Activated naive CD4-positive, alpha-beta T cell treated with anti-CD3 and anti-CD28 coated beads, Interleukin-2, amount 50 U/mL, for 16 hours (primary cell): Measurements from ENCODE around the gene LRG1.
A peak's percentile ranks its signal among the peaks of the same experiment; 100 is the strongest.
"Not testable (repeated sequence)": the region's sequence is repeated elsewhere in the genome, so short reads cannot be mapped to it uniquely, and the experiment has no call there.

ENCODE experiments used
- DNase-seq: peaks from one replicate; pipeline ENCODE4 v3.0.0-alpha.2; 2020

The LRG1 gene

DNA sequence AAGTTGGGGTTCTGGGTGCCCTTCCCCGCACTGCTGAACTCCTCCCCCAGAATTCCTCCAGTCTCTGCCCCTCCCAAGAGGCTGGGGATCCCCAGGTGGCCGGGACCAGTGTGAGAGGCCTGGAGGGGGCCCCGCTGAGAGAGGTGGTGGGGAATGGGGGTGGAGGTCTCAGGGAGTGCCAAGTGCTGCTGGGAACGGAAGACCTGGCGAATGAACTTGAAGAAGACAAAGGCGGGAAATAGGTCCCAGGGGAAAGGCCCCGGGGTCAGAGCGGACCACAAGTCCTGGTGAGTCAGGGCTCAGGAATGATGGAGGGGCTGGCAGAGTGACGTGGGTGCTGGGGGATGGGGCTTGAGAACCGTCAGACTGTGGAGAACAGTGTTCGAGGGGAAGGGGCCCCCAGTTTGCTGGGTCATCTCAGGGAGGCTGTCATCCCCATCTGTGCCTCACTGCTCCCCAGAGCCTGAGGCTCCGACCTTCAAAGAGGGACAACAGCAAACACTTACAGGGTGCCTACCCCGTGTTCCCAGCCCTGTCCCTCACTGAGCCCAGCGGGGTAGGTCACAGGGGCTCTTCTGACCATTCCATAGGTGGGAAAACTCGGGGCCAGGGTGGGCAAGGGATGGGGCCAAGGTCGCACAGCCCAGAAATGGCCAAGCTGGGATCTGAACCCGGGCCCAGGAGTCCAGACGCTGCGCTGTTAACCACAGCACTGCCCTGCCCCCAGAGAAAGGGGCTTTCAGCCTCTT is 35.6 kb upstream of the LRG1 start:
- no peak for DNase-seq

DNA sequence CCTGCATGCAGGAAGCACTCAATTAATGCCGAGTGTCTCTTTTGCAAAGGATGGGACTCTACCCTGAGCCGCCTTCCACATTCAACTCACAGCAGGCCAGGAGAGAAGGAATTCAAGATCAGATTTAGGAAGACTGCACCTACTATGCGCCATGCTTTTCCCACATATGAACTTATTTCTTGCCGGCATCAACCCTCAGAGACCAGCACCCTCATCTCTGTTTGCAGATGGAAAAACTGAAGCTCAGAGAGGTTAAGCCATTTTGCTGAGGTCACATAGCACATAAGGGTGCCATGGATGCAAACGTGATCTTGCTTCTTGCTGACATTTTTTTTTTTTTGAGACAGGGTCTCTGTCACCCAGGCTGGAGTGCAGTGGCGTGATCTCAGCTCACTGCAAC is 33.8 kb upstream of the LRG1 start:
- DNase-seq, result no peak

DNA sequence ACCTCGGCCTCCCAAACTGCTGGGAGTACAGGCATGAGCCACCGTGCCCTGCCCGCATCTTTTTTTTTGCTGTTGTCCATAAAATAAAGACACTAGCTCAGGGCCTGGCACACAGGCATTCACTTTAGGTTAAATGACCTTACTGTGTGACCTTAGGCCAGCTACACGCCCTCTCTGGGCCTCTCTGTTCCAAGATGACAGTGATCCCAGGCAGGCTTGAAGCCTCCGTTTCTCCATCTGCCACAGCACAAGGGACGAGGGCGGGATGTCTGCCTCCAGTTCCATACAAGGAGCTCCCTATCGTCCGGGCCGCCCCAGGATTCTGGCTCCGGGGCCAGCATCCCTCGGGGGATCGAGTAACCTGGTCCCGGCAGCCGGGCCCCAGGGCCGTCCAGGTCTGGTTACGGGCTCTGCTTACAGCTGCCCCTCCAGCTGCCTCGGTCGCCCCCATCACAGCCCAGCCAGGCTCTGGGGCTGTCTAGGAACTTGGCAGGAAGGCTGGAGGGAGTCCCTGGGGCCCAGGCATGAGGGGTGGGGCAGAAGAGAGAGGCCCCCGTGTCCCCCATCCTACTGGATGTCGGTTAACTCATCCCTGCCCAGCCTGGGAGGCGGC is 31.6 kb upstream of the LRG1 start:
- no peak for DNase-seq

DNA sequence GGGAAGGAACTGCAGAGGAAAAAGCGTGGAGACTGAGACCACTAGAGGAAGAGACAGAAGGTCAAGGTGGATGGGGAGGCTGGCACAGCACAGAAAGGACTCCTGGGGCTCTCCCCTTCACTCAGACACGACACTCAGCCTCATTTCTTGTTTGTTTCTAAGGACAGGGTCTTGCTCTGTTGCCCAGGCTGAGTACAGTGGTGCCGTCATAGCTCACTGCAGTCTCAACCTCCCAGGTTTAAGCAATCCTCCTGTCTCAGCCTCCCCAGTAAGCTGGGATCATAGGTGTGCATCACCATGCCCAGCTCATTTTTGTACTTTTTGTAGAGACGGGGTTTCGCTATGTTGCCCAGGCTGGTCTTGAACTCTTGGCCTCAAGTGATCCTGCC is 31.1 kb upstream of the LRG1 start:
- DNase-seq, result no peak

DNA sequence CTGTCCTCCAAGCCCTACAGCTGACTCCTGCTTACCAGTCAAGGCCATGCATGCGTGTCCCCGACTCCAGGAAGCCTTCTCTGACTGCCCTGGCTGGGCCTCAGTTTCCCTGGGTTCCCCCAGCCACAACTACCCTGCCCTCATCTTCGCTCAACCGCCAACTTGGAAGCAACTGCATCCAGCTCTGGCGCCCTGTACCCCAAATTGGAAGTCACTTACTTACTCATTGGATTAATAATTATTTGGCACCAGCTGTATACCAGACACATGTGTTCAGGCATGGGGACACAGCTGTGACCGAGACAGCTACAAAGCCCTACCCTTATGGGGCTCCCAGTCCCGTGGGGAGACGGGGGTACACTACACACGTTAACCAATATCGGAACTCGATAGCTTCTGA is 30.6 kb upstream of the LRG1 start:
- DNase-seq, result no peak

DNA sequence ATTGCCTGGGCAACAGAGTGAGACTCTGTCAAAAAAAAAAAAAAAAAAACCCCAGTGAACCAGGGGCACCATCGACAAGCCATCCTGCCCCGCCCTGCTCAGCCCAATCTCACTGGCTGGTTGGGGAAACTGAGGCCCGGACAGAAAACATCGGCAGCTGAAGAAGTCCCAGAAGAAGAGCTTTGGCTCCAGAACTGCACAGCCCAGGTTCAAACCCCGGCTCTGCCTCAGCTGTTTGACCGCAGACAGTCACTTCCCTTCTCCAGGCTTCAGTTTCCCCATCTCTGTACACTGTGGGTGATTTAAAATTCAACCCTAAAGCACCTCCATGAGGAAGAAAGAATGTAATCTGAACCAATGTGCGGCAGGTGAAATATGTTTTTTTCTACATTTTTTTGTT is 29.1 kb upstream of the LRG1 start:
- no peak for DNase-seq

DNA sequence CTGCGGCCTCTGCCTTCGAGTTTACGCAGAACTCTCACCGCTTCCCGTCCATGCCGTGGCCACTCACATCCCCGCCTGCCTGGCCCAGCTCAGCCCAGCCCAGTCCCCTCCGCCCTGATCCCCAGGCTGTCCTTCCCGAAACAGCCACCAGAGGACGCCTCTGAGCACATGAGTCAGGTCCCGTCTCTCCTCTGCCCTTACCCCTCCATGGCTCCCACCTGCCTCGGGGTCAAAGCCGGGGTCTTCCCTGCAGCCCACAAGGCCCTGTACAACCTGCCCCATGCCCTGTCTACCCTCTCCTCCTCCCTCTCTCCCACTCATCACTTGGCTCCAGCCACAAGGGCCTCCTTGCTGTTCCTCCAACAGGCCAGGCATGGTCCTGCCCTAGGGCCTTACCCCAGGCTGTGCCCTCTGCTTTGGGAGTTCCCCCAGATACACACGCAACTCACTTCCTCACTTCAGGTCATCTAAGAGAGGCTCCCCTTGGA is 27.8 kb upstream of the LRG1 start:
- peak; percentile 60 for DNase-seq

DNA sequence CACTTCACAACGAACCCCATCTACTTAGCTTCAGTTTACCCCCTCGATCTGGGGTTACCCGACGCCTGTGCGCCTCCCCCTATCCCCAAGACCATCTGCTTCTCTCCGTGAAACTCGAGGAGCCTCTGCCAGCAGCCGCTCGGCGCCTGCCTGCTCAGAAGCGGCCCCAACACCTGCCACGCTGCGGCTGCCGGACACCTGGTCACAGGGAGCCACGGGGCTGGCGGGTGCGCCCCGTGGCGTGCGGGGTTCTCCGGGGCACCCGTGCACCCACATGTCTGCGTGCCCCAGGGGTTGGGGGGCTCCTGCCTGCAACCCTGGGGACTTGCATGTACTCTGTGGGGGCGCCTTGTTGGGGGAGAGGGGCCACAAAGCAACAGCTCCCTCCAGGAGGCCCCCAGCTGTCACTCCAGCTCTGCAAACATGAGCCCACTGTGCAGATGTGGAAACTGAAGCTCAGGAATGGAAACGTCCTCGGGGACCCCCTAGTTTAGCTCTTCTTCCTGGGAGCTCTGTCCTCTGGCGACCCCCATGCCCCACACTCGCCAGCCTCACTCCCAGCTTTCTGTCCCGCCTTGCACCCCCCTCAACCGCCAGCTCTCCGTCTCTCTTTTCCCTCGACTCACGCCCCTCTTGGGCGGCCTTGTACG is 26.7 kb upstream of the LRG1 start:
- no peak for DNase-seq

DNA sequence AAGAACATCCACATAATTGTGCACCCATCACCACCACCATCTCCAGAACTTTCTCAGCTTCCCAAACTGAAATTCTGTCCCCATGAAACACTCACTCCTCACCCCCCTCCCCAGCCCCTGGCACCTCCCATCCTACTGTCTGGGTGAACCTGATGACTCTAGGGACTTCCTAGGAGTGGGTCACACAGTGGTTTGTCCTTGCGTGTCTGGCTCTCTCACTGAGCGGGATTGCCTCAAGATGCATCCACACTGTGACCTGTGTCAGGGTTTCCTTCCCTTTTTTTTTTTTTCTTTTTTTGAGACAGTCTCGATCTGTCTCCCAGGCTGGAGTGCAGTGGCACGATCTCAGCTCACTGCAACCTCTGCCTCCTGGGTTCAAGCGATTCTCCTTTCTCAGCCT is 23.7 kb upstream of the LRG1 start:
- DNase-seq, result not testable (repeated sequence)

DNA sequence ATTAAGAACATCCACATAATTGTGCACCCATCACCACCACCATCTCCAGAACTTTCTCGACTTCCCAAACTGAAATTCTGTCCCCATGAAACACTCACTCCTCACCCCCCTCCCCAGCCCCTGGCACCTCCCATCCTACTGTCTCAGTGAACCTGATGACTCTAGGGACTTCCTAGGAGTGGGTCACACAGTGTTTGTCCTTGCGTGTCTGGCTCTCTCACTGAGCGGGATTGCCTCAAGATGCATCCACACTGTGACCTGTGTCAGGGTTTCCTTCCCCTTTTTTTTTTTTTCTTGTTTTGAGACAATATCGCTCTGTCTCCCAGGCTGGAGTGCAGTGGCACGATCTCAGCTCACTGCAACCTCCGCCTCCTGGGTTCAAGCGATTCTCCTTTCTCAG is 22.2 kb upstream of the LRG1 start:
- DNase-seq, result not testable (repeated sequence)

DNA sequence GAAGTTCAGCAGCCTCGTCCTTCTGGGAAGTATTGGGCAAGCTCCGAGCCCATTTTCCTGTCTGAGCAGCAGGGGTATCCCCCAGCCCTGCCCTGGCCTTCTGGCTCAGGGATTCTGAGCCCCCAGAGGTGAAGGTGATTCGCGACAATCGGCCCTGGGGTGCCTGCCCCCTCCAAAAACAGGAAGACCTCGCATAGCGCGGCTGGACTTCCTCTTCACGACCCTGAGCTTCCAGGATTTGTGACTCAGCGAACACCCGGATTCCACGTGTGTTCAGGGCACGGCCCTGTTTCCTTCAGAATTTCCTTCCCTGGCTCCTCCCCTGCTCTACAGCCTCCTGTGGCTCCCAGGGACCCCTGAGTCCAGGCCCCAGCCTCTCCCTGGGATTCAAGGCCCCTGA is 19.7 kb upstream of the LRG1 start, which contains the start of gene SEMA6B:
TSS of gene SEMA6B (minus strand) at position 116 of the 400 bp plus-strand sequence. CDS start 1,227 bp downstream, outside the sequence.
- no peak for DNase-seq

DNA sequence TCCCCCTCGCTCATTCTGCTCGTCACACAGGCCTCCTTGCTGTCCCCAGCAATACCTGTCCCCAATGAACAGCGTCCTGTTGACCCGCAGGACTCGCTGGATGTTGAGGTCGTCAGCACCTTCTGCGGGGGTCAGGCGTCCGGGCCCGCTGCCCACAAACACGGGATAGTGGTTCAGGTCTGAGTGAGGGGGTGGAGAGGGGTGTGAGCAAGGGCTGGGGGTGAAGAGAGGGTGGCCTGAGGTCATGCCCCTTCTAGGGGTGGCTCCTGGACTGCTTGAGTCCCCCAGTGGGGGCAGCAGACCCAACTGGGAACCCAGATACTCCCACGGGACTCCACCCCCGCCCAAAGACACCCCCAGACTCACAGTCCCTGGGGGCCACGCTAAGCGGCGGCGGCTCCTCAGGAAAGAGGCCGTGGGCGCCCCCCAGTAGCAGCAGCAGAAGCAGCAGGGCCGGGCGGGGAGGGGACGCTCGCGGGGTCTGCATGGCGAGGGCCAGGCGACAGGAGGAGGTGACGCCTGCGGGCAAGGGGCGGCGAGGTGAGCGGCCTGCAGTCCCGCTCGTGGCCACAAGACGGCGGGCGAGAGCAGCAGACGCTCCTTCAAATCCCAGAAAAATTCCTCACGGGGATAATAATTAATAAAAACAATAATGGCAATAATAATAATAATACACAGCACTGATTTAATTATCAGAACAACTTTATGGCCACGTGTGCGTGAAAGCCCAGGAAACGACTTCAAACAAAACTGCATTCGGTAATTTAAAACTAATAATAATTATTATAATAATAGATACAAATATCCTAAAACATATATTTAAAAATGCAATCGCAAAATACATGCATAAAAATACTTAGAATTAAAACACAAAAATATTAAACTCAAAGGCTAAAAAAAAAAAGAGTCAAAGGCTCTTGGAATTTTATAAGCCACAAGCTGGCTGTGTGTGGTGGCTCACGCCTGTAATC is 18.4 kb upstream of the LRG1 start:
- no peak for DNase-seq

DNA sequence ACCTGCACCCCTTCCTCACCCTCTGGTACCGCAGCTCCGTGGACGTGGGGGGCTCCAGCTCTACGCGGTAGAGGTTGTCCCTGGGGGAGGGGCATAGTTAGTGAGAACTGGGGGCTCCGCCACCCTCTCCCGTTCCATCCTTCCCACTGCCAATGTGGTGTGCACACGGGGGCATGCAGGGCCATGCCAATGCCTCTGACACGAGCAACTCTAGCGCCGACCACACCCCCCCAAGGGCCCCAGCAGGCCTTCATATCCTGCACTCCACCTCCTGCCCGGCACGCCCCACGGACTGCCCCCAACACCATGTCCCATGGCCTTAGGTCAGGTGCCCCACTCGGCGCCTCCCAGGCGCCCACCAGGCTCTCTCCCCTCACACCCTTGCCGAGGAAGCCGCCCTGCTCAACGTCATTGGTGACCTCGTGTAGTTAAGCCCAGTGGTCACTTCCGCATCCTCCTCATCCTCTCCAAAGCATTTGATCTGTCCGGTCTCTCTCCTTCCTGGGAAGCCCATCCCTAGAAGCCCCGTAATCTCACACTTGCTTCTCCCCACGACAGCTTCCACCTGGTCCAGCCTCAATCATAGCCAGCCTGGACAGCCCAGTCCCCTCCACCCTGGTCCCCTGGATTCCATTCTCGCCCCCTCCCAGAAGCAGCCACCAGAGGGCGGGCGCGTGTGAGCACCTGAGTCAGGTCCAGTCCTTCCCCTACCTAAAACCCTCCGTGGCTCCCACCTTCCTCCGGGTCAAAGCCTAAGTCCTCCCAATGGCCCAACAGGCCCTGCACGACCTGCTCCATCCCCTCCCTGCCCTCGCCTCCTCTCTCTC is 17.5 kb upstream of the LRG1 start:
- no peak for DNase-seq

DNA sequence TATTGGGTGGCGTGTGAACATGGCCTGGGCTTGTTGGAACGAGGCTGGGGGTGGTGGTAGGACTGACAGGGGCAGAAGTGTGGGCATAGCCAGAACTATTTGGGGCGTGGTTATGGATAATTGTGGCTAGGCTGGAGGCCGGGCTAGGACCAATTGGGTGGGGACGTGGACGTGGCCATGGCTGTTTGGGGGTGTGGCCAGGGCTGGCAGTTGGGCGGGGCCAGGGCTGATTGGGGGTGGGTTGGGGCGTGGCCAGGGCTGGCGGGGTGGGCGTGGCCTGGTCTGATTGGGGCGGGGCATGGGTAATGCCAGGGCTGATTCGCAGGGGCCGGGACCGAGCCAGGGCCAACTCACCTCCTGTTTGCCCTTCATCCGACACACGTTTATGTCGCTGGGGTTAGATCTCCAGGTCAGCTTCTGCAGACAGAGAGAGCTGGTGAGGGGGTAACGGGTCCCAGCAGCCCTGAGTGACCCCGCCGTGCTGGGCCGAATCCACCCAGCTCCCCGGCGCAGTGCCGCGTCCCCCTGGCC is 16.8 kb upstream of the LRG1 start:
- DNase-seq, result no peak

DNA sequence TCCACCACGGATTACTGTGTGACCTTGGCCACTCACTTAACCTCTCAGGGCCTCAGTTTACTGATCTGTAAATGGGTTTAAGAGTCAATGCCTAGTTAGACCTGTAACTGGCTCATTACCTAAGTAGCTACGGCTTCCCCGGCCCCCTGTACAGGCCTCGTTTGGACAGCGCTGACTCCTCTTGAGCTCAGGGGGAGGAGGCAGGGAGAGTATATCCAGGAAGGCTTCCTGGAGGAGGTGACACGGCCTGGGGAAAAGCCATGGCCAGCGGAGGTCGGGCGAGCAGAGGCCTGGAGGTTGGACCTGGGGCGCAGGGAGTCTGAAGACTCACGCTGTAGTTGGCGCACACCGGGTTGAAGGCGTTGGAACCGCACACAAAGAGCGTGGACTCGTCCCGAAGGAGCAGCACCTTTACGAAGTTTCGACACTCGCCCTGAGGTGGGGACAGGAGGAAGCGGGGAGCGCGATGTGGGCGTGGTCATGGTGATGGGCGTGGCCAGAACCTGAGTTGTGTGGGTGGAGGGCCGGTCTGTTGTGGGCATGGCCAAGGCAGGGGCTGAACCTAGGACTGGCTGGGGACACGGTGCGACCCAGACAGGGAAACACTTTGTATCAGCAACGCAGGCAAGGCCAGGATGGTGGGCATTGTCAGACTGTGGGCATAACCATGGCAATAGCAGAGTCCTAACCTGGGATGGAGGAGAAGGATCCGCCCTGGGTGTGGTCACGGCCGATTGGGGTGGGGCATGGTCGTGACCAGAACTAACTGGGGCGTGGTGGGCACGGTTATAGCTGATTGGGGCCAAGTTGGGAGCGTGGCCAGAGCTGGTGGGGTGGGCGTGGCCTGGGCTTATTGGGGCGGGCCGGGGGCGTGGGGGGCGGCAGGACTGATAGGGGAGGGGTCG is 16.1 kb upstream of the LRG1 start:
- no peak for DNase-seq

DNA sequence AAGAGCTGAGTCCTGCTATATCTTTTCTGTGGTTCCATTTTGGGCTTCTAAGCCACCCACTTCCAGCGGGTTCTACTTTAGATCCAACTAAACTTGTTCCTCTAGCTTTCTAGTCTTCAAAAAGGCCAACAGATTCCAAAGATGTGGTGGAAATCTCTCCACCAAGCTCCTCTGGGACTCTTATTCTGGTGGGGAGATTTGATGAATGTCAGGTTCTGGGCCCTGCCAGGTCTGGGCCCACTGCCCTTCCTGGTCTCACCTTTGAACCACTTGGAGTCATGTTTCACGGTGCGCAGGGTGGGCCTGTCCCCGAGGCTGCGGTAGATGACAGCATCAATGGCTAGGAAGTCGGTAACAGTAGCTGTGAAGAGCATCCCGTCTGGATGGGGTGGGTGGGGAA is 14.9 kb upstream of the LRG1 start:
- DNase-seq, result no peak

DNA sequence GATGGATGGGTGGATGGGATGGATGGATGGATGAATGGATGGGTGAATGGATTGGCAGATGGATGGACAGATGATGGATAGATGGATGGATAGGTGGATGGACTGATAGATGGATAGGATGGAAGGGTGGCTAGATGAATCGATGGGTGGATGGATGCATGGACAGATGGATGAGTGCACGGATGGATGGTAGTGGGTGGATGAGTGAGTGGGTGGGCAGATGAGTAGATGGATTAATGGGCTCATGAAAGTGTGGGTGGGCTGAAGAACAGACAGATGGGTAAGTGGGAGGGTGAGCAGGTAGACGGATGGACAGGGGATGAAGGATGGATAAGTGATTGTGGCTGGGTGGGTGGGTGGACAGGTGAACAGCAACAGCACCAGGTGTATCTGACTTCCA is 13.9 kb upstream of the LRG1 start:
- DNase-seq, result no peak

DNA sequence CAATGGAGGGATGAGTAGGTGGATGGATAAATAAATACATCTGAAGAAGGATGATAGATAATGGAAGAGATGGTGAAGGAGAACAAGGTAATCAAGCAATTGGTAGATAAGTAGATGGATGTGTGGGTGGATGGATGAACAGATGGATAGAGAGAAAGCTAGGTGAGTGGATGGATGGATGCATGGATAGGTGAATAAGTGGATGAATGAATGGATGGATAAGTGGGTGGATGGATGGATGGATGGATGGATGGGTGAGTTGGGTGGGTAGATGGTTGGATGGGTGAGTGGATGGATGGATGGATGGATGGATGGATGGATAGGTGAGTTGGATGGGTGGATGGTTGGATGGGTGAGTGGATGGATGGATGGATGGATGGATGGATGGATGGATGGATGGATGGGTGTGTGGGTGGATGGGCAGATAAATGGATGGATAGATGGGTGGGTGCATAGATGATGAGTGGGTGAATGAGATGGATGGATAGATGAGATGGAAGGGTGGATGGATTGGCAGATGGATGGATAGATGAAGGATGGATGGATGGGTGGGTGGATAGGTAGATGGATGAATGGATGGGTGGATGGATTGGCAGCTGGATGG is 13.4 kb upstream of the LRG1 start:
- no peak for DNase-seq

DNA sequence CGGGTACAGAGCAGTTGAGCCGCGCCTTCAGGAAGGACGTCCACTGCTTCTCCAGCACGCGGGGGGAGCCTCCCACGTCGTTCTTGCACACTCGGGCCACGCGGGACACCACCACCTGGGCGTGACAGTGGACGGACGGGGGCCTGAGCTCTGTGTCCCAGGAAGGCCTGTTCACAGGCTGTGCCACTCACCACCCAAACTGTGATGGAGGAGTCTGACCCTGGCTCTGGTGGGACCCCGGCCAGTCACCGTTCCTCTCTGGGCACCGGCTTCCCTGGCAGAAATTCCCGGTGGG is 12.6 kb upstream of the LRG1 start:
- DNase-seq, result no peak

DNA sequence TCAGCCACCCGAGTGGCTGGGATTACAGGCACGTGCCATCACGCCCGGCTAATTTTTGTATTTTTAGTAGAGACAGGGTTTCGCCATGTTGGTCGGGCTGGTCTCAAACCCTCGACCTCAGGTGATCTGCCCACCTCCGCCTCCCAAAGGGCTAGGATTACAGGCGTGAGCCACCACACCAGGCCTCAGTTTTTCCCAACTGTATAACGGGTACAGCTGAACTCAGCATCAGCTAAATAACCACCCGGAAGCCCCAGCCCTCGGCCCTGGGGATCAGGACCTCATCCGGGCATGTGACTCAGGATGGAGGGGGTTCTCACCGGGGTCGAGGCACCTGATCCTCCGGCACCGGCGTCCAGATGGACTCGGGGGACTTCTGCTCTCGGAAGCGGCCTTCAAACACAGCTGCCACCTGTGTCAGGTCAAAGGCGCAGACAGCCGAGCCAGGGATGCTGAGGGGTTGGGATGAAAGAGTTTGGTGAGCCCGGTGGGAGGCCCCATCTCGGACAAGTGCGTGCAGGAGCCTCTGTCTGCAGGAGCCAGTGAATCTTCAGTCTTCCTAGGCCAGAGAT is 10.7 kb upstream of the LRG1 start:
- no peak for DNase-seq
